ENCODE measurements around the gene ATL2. TPM values are rescaled to one million over a fixed set of nuclear protein-coding genes. Genes with fewer than 3 reads are reported as not detected.

ATL2 gene
- total RNA-seq, 4 donors from 2014 or later = 51.5 to 75.8 (median 65.2) TPM

DNA sequence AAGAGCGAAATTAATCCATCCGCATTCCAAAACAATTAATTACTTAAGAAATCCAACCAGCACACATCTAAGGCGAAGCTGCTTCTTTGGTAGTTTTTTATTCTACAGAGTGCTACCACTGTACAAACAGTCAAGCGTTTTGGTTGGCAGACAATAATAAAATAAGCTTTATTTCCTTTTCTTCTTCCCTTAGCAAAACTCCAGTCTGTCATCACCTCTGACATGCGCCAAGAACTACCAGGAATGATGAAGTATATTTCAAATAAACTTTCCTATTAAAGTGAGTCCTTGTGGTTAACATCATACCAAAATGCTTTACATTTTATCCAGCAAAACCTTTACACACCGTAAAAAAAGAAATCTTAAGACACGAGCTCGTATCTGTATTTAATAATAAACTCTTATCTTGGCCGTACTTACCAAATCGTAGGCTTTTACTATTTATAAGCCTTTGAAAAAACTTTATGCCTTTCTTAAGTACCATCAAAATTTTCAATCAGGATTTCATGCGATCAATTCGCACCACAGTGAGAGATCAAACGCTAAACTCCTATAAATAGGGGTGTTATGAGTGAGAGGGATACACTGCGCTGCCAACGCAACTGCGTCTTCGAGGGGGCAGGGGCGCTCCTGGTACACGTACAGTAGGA, 1.3 kb downstream of the ATL2 start:
- no peak for TF ChIP-seq CTCF (IDR thresholded peaks at IDR 0.05; ENCODE audit: low read depth)

- no peak for TF ChIP-seq CTCF (IDR thresholded peaks at IDR 0.05; ENCODE audit: low read depth)
Measured at GRCh38 chr2:38374984-38375383, 2.1 kb downstream of the ATL2 start.

DNA sequence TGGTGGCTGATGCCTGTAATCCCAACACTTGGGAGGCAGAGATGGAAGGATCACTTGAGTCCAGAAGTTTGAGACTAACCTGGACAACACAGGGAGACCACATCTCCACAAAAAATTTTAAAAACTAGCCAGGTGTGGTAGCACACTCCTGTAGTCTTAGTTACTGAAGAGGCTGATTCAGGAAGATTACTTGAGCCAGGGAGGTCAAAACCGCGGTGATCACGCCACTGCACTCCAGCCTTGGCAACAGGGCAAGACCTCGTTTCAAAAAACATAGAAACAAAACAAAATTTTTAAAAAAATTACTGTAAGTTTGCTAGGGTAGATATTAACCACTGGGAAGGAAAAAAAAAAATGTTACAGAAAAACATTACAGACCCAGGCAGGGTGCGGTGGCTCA, 5.8 kb downstream of the ATL2 start:
- no peak for TF ChIP-seq CTCF (IDR thresholded peaks at IDR 0.05; ENCODE audit: low read depth)

- no peak for TF ChIP-seq CTCF (IDR thresholded peaks at IDR 0.05; ENCODE audit: low read depth)
Measured at GRCh38 chr2:38370664-38371063, 6.4 kb downstream of the ATL2 start.

- no peak for TF ChIP-seq CTCF (IDR thresholded peaks at IDR 0.05; ENCODE audit: low read depth)
Measured at GRCh38 chr2:38362232-38362631, 14.8 kb downstream of the ATL2 start.

DNA sequence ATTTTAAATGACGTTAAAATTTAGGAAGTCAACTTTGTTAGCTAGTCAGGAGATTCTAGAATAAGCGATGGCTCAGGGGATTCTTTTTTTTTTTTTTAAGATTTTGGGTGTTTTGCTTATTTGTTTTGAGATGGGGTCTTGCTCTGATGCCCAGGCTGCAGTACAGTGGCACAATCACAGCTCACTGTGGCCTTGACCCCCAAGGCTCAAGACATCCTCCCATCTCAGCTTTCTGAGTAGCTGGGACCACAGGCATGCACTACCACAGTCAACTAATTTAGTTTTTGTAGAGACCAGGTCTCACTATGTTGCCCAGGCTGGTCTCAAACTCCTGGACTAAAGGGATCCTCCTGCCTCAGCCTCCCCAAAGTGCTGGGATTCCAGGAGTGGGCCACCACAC, 16.9 kb downstream of the ATL2 start:
- TF ChIP-seq CTCF (IDR thresholded peaks at IDR 0.05; ENCODE audit: low read depth) = no peak

DNA sequence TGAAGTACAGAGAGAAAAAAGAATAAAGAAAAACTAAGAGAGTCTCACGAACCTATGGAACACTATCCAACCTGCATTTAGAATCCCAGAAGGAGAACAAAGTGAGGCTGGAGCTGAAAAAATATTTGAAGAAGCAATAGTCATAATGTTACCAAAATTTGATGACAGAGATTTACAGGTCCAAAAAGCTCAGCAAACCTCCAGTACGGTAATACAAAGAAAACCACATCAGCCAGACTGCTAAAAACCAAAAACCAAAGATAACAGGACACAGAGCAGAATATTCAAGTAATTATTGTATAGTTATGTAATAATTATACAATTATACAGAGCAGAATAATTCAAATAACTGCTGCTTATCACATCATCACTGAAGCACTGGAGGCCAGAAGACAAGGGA, 23.7 kb downstream of the ATL2 start:
- no peak for TF ChIP-seq CTCF (IDR thresholded peaks at IDR 0.05; ENCODE audit: low read depth)

Measured in subcutaneous adipose tissue (tissue), 4 donors.